Endothelial cell of umbilical vein (primary cell): Measurements from ENCODE around the gene TRIM24. TPM values are rescaled to one million over a fixed set of nuclear protein-coding genes. Genes with fewer than 3 reads are reported as not detected.

ENCODE experiments used
- BruUV-seq: library from RNA; stranded (reverse); fragments of 400-500 nt; replicated peaks from 2 replicates; lab custom pipeline; 2021; lab: Mats Ljungman, UMichigan
- CTCF ChIA-PET: fragments of 300-600, 350-600 bp; sonication (Branson Sonifier 250); formaldehyde crosslinking; loops from one replicate; lab custom pipeline; 2021; ENCODE audit warnings: antibody characterized with exemption, inconsistent platforms; lab: Charles Lee
- POLR2A ChIA-PET: fragments of 300-600, 350-600 bp; sonication (Branson Sonifier 250); formaldehyde crosslinking; loops from one replicate; lab custom pipeline; 2021; ENCODE audit warnings: antibody characterized with exemption, inconsistent platforms; lab: Charles Lee
- DNase-seq: peaks from one replicate; pipeline ENCODE4 v3.0.0-alpha.2; 2011; ENCODE audit warnings: low read depth, low spot score
- FAIRE-seq: peaks from 2 replicates; lab custom pipeline; 2011; peaks lifted over from hg19 to GRCh38; lab: Jason Lieb, UNC
- H2AFZ ChIP-seq: 2 replicates; pipeline ENCODE4 v1.6.0; 2012; ENCODE audit warnings: low read depth, low read length, control low read depth, inconsistent platforms
- H3K27ac ChIP-seq: 2 replicates; pipeline ENCODE4 v1.5.1; 2011; ENCODE audit warnings: low read depth, mild to moderate bottlenecking, control low read depth, low read length, moderate library complexity; ENCODE audit not compliant: insufficient read depth
- H3K27me3 ChIP-seq, 2 experiments: 2 replicates each; pipeline versions ENCODE4 v1.6.0 to v1.6.1; 2011; ENCODE audit warnings: low read length in 2 of 2, mixed read lengths in 1 of 2; ENCODE audit not compliant: control insufficient read depth in 2 of 2, insufficient read depth in 2 of 2
- H3K36me3 ChIP-seq, 2 experiments: 2 replicates in 1 of 2; 3 replicates in 1 of 2; pipeline ENCODE4 v1.5.1; 2011; ENCODE audit warnings: low read length in 2 of 2, mild to moderate bottlenecking in 1 of 2, moderate library complexity in 1 of 2; ENCODE audit not compliant: control insufficient read depth in 2 of 2, insufficient read depth in 2 of 2; ENCODE audit errors: extremely low read depth in 1 of 2
- H3K4me1 ChIP-seq: 3 replicates; pipeline ENCODE4 v1.5.1; 2011; ENCODE audit warnings: mild to moderate bottlenecking, low read length; ENCODE audit not compliant: control insufficient read depth, insufficient read depth; ENCODE audit errors: extremely low read depth
- H3K4me2 ChIP-seq: 2 replicates; pipeline ENCODE4 v1.6.1; 2011; ENCODE audit warnings: low read length, control low read depth, mixed read lengths; ENCODE audit not compliant: insufficient read depth
- H3K4me3 ChIP-seq, 3 experiments: fragments of 200-600 bp in 1 of 3; sonication (generic), shearing (Covaris generic) in 1 of 3; replicated peaks in 1 of 3; 2 replicates each; pipeline ENCODE4 v1.5.1; 2011 to 2016; ENCODE audit warnings: control low read depth in 3 of 3, low read length in 3 of 3, mild to moderate bottlenecking in 2 of 3, inconsistent platforms in 1 of 3, low read depth in 1 of 3, moderate library complexity in 1 of 3; ENCODE audit not compliant: insufficient read depth in 1 of 3
- H3K79me2 ChIP-seq: 2 replicates; pipeline ENCODE4 v1.6.0; 2012; ENCODE audit warnings: low read length, inconsistent platforms; ENCODE audit not compliant: control insufficient read depth, insufficient read depth
- H3K9ac ChIP-seq: replicated peaks from 2 replicates; pipeline ENCODE3; 2011; ENCODE audit warnings: low read length, control low read depth; ENCODE audit not compliant: insufficient read depth; ENCODE audit errors: extremely low read depth
- H3K9me1 ChIP-seq: replicated peaks from 3 replicates; pipeline ENCODE4 v1.6.0; 2011; ENCODE audit warnings: mild to moderate bottlenecking, low read length; ENCODE audit not compliant: control insufficient read depth, insufficient read depth; ENCODE audit errors: extremely low read depth
- H3K9me3 ChIP-seq: replicated peaks from 2 replicates; pipeline ENCODE4 v1.5.1; 2012; ENCODE audit warnings: low read length, inconsistent platforms; ENCODE audit not compliant: control insufficient read depth, insufficient read depth
- H4K20me1 ChIP-seq: replicated peaks from 2 replicates; pipeline ENCODE3; 2011; ENCODE audit warnings: mild to moderate bottlenecking, low read length; ENCODE audit not compliant: control insufficient read depth, insufficient read depth; ENCODE audit errors: extremely low read depth
- CTCF ChIP-seq, 2 donors: IDR thresholded peaks; 1 replicate in 1 of 2; 2 replicates in 1 of 2; pipeline ENCODE4 v1.5.1; 2011; ENCODE audit warnings: low read length in 2 of 2, mild to moderate bottlenecking in 2 of 2, moderate library complexity in 2 of 2, control low read depth in 1 of 2, inconsistent platforms in 1 of 2, low read depth in 1 of 2; ENCODE audit not compliant: insufficient read depth in 1 of 2; ENCODE audit errors: extremely low read depth in 1 of 2
- EZH2 ChIP-seq: IDR thresholded peaks from 2 replicates; pipeline ENCODE4 v1.6.1; 2012; ENCODE audit warnings: borderline replicate concordance, low read depth, mild to moderate bottlenecking, moderate library complexity, low read length, inconsistent platforms; ENCODE audit not compliant: severe bottlenecking
- FOS ChIP-seq: IDR thresholded peaks from 2 replicates; pipeline ENCODE4 v1.6.1; 2011; ENCODE audit warnings: mild to moderate bottlenecking, low read length, moderate library complexity, borderline replicate concordance; ENCODE audit not compliant: insufficient read depth
- GATA2 ChIP-seq: IDR thresholded peaks from 2 replicates; pipeline ENCODE4 v1.7.0; 2011; ENCODE audit warnings: low read depth, mild to moderate bottlenecking, moderate library complexity, mixed read lengths, low read length; ENCODE audit not compliant: insufficient read length, insufficient read depth
- JUN ChIP-seq: IDR thresholded peaks from 2 replicates; pipeline ENCODE4 v1.6.1; 2011; ENCODE audit warnings: borderline replicate concordance, low read depth; ENCODE audit not compliant: insufficient read length, insufficient read depth
- MAX ChIP-seq: IDR thresholded peaks from 2 replicates; pipeline ENCODE4 v1.6.1; 2011; ENCODE audit not compliant: insufficient read depth, insufficient read length
- MYC ChIP-seq: IDR thresholded peaks from one replicate; pipeline ENCODE4 v1.6.1; 2011; ENCODE audit warnings: mild to moderate bottlenecking, low read depth, low read length
- POLR2A ChIP-seq: IDR thresholded peaks from 2 replicates; pipeline ENCODE4 v1.6.1; 2012; ENCODE audit warnings: low read depth, mild to moderate bottlenecking, control low read depth, low read length
- POLR2AphosphoS5 ChIP-seq: IDR thresholded peaks from 2 replicates; pipeline ENCODE4 v1.6.1; 2012; ENCODE audit warnings: low read depth, mild to moderate bottlenecking, control low read depth, low read length, moderate library complexity; ENCODE audit not compliant: insufficient read depth
- dilution Hi-C: fragments of 300-500 bp; cut with MboI; formaldehyde crosslinking; loops from one replicate; pipeline ENCODE4 v1.15.0; 2019; ENCODE audit warnings: low sequenced_read_pairs; ENCODE audit not compliant: extremely low pct_ligation_motif_present
- intact Hi-C: fragments of 100-400 bp; cut with micrococcal nuclease; formaldehyde crosslinking; loops from one replicate; pipeline ENCODE4 v1.10.0; 2022
- polyA plus RNA-seq, 4 experiments: library from polyadenylated mRNA; depleted of rRNA in 3 of 4; stranded (reverse) in 3 of 4; unstranded in 1 of 4; fragments of >200 nt; gene quantifications; 2 replicates each; pipeline versions ENCODE4 v1.2.1 to v1.2.3, GENCODE V29; 2011 to 2012; ENCODE audit warnings: missing spikeins in 1 of 4
- total RNA-seq: library from RNA; stranded (reverse); gene quantifications from 2 replicates; pipeline ENCODE4 v1.2.3, GENCODE V29; 2021

The TRIM24 gene
- total and polyA plus RNA-seq, 2 donors (not counting 3 experiments of a cell fraction or from before 2014, with no cell fraction given) = 9.1 to 26.1 TPM

GRCh38 chr7:138459413-138460175, 465 bp upstream of the TRIM24 start:
- dilution Hi-C loops = no loop called here
- Histone ChIP-seq H3K27me3 (no peaks in the 10 kb centered on the region), H3K4me3 (peak overlapping the region; percentile 21 to 54 (median 52)), H3K9me1 (no peaks in the 10 kb centered on the region), H3K4me1 (peaks cover 5% of the 10 kb centered on the region), H3K36me3 (no peaks in the 10 kb centered on the region), H3K27ac (no peak overlapping the region), H2AFZ (peak overlapping the region; percentile 84), H3K4me2 (peak overlapping the region; percentile 88), H3K79me2 (peaks cover 30% of the 10 kb centered on the region), H3K9ac (no peak overlapping the region), H3K9me3 (no peaks in the 10 kb centered on the region), H4K20me1 (no peaks in the 10 kb centered on the region)
- FAIRE-seq (peak; percentile 98), DNase-seq (peak; percentile 99)
- intact Hi-C loops = loop anchor here (1.0 to 10.0 kb wide), 6 partner anchors 51 to 457 kb away; partner anchors contain the start of gene CREB3L2
- POLR2A ChIA-PET = interaction anchor here (0.6 to 0.7 kb wide), 2 partner anchors 87 to 267 kb away, joined by 5 to 6 read pairs; no protein-coding TSS in a partner anchor
- no peak for TF ChIP-seq MYC
- TF ChIP-seq MAX = no peak
- TF ChIP-seq FOS = no peak
- no peak for TF ChIP-seq JUN
- no peak for TF ChIP-seq POLR2A
- no peak for TF ChIP-seq GATA2
- TF ChIP-seq CTCF (IDR thresholded peaks at IDR 0.05; ENCODE audit: extremely low read depth in 1 of 2, insufficient read depth in 1 of 2, low read depth in 1 of 2, low read length in 2 of 2) = no peak
- no peak for TF ChIP-seq POLR2AphosphoS5
- no peak for TF ChIP-seq EZH2
- CTCF ChIA-PET = interaction anchor here (0.5 to 2.1 kb wide), 6 partner anchors 9 to 298 kb away, joined by 3 to 13 read pairs (median 4); no protein-coding TSS in a partner anchor
- BruUV-seq = no TSS peak
